ENCODE results near the gene EML4. TPM values are rescaled to one million over a fixed set of nuclear protein-coding genes. Genes with fewer than 3 reads are reported as not detected.

EML4 gene
- total and polyA plus RNA-seq, 2 of the 13 experiments (the other 11 are each of a cell fraction or from before 2014, with no cell fraction given): 243 to 476 TPM

- peak; percentile 93 for TF ChIP-seq SKIL (CRISPR knock-in tag; IDR thresholded peaks at IDR 0.05; ENCODE audit: borderline replicate concordance)
- TF ChIP-seq, protein P1, sequence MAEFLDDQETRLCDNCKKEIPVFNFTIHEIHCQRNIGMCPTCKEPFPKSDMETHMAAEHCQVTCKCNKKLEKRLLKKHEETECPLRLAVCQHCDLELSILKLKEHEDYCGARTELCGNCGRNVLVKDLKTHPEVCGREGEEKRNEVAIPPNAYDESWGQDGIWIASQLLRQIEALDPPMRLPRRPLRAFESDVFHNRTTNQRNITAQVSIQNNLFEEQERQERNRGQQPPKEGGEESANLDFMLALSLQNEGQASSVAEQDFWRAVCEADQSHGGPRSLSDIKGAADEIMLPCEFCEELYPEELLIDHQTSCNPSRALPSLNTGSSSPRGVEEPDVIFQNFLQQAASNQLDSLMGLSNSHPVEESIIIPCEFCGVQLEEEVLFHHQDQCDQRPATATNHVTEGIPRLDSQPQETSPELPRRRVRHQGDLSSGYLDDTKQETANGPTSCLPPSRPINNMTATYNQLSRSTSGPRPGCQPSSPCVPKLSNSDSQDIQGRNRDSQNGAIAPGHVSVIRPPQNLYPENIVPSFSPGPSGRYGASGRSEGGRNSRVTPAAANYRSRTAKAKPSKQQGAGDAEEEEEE (CRISPR knock-in tag; IDR thresholded peaks at IDR 0.05; ENCODE audit: borderline replicate concordance): 0 out of 2 replicates have a peak, but pooled peaks have one; percentile 60
- TF ChIP-seq, protein P2, sequence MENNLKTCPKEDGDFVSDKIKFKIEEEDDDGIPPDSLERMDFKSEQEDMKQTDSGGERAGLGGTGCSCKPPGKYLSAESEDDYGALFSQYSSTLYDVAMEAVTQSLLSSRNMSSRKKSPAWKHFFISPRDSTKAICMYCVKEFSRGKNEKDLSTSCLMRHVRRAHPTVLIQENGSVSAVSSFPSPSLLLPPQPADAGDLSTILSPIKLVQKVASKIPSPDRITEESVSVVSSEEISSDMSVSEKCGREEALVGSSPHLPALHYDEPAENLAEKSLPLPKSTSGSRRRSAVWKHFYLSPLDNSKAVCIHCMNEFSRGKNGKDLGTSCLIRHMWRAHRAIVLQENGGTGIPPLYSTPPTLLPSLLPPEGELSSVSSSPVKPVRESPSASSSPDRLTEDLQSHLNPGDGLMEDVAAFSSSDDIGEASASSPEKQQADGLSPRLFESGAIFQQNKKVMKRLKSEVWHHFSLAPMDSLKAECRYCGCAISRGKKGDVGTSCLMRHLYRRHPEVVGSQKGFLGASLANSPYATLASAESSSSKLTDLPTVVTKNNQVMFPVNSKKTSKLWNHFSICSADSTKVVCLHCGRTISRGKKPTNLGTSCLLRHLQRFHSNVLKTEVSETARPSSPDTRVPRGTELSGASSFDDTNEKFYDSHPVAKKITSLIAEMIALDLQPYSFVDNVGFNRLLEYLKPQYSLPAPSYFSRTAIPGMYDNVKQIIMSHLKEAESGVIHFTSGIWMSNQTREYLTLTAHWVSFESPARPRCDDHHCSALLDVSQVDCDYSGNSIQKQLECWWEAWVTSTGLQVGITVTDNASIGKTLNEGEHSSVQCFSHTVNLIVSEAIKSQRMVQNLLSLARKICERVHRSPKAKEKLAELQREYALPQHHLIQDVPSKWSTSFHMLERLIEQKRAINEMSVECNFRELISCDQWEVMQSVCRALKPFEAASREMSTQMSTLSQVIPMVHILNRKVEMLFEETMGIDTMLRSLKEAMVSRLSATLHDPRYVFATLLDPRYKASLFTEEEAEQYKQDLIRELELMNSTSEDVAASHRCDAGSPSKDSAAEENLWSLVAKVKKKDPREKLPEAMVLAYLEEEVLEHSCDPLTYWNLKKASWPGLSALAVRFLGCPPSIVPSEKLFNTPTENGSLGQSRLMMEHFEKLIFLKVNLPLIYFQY (CRISPR knock-in tag; IDR thresholded peaks at IDR 0.05; ENCODE audit: borderline replicate concordance): peak; percentile 96
- TF ChIP-seq, protein P3, sequence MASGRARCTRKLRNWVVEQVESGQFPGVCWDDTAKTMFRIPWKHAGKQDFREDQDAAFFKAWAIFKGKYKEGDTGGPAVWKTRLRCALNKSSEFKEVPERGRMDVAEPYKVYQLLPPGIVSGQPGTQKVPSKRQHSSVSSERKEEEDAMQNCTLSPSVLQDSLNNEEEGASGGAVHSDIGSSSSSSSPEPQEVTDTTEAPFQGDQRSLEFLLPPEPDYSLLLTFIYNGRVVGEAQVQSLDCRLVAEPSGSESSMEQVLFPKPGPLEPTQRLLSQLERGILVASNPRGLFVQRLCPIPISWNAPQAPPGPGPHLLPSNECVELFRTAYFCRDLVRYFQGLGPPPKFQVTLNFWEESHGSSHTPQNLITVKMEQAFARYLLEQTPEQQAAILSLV (CRISPR knock-in tag; IDR thresholded peaks at IDR 0.05; ENCODE audit: borderline replicate concordance): peak; percentile 96
- peak; percentile 87 for TF ChIP-seq CBFB (CRISPR knock-in tag; IDR thresholded peaks at IDR 0.05)
- TF ChIP-seq JUNB (CRISPR knock-in tag; IDR thresholded peaks at IDR 0.05; ENCODE audit: borderline replicate concordance): peak; percentile 92; the same call in 1 of the 2 replicates
- TF ChIP-seq NR2C2 (CRISPR knock-in tag; IDR thresholded peaks at IDR 0.05; ENCODE audit: borderline replicate concordance): peak; percentile 62
- TF ChIP-seq SAP130 (CRISPR knock-in tag; IDR thresholded peaks at IDR 0.05; ENCODE audit: low read depth): peak; percentile 93
- peak; percentile 96 for TF ChIP-seq ZNF580 (CRISPR knock-in tag; IDR thresholded peaks at IDR 0.05; ENCODE audit: borderline replicate concordance, low read depth)
- TF ChIP-seq PRDM10 (CRISPR knock-in tag; IDR thresholded peaks at IDR 0.05; ENCODE audit: low read depth): peak; percentile 80
- no peak for TF ChIP-seq ZFP62 (CRISPR knock-in tag; IDR thresholded peaks at IDR 0.05)
- peak; percentile 76; the same call in 1 of the 2 replicates for TF ChIP-seq XBP1 (CRISPR knock-in tag; IDR thresholded peaks at IDR 0.05)
- TF ChIP-seq CHD2 (IDR thresholded peaks at IDR 0.05; ENCODE audit: low read depth, low read length): no peak
These were observed 36.0 kb upstream of the EML4 start (continued) for GRCh38 chr2:42132966-42133641.

All from HepG2 (cell line).